IMR-90 (cell line): ENCODE data around the gene RBP5. TPM values are rescaled to one million over a fixed set of nuclear protein-coding genes. Genes with fewer than 3 reads are reported as not detected.

Source experiments
- ATAC-seq: fragments of 200-7000 bp; cut with Tn5 transposase; 2 replicates; pipeline ENCODE4 v1.9.1; 2020; ENCODE audit warnings: low read depth, mild to moderate bottlenecking, moderate library complexity
- BruUV-seq: library from RNA; stranded (reverse); fragments of 400-500 nt; replicated peaks from 2 replicates; lab custom pipeline; 2021; lab: Mats Ljungman, UMichigan
- CTCF ChIA-PET: fragments of 300-600 bp; formaldehyde crosslinking; extraction: SDS; loops from one replicate; lab custom pipeline; 2021; ENCODE audit warnings: antibody characterized with exemption; lab: Yijun Ruan, JAX
- POLR2A ChIA-PET: fragments of 300-600 bp; sonication (Branson Sonifier 250); formaldehyde crosslinking; loops from one replicate; lab custom pipeline; 2022; ENCODE audit warnings: antibody characterized with exemption; ENCODE audit not compliant: unreplicated experiment; lab: Charles Lee
- DNase-seq: peaks from one replicate; pipeline ENCODE4 v3.0.0; 2013
- H2AFZ ChIP-seq: replicated peaks from 2 replicates; pipeline ENCODE3; 2013; ENCODE audit warnings: low read length, mild to moderate bottlenecking; ENCODE audit not compliant: poor library complexity
- H2AK5ac ChIP-seq: 2 replicates; pipeline ENCODE4 v1.6.1; 2013; ENCODE audit warnings: low read depth, low read length, inconsistent platforms
- H2AK9ac ChIP-seq: replicated peaks from 2 replicates; pipeline ENCODE3; 2013; ENCODE audit warnings: mild to moderate bottlenecking, low read depth, low read length, moderate library complexity; ENCODE audit not compliant: poor library complexity
- H2BK120ac ChIP-seq: 2 replicates; pipeline ENCODE4 v1.6.1; 2013; ENCODE audit warnings: low read depth, low read length, inconsistent platforms
- H2BK15ac ChIP-seq: 3 replicates; pipeline ENCODE4 v1.6.1; 2013; ENCODE audit warnings: low read depth, low read length, inconsistent platforms
- H2BK20ac ChIP-seq: 2 replicates; pipeline ENCODE4 v1.6.1; 2013; ENCODE audit warnings: low read depth, mild to moderate bottlenecking, inconsistent platforms, low read length, moderate library complexity
- H2BK5ac ChIP-seq: 2 replicates; pipeline ENCODE4 v1.6.1; 2013; ENCODE audit warnings: mild to moderate bottlenecking, low read depth, low read length, inconsistent platforms; ENCODE audit not compliant: poor library complexity, severe bottlenecking
- H3K14ac ChIP-seq: replicated peaks from 2 replicates; pipeline ENCODE4 v1.6.1; 2013; ENCODE audit warnings: low read depth, low read length, inconsistent platforms
- H3K18ac ChIP-seq: 2 replicates; pipeline ENCODE4 v1.6.1; 2013; ENCODE audit warnings: low read depth, low read length, control low read depth
- H3K23ac ChIP-seq: 2 replicates; pipeline ENCODE4 v1.6.1; 2013; ENCODE audit warnings: low read depth, low read length, inconsistent platforms
- H3K27ac ChIP-seq: 2 replicates; pipeline ENCODE4 v1.5.1; 2013; ENCODE audit warnings: mild to moderate bottlenecking, control low read depth, low read length; ENCODE audit not compliant: insufficient read depth
- H3K27me3 ChIP-seq: 2 replicates; pipeline ENCODE4 v1.6.1; 2013; ENCODE audit warnings: low read length; ENCODE audit not compliant: control insufficient read depth, insufficient read depth
- H3K36me3 ChIP-seq: 2 replicates; pipeline ENCODE4 v1.6.1; 2013; ENCODE audit warnings: low read length, mixed read lengths; ENCODE audit not compliant: control insufficient read depth, insufficient read depth
- H3K4ac ChIP-seq: 2 replicates; pipeline ENCODE4 v1.6.1; 2013; ENCODE audit warnings: low read depth, low read length, inconsistent platforms
- H3K4me1 ChIP-seq: 2 replicates; pipeline ENCODE4 v1.6.1; 2013; ENCODE audit warnings: low read length, mixed read lengths; ENCODE audit not compliant: control insufficient read depth, insufficient read depth
- H3K4me2 ChIP-seq: 2 replicates; pipeline ENCODE4 v1.6.1; 2013; ENCODE audit warnings: low read depth, mild to moderate bottlenecking, control low read depth, low read length, moderate library complexity
- H3K4me3 ChIP-seq: 2 replicates; pipeline ENCODE4 v1.5.1; 2013; ENCODE audit warnings: low read depth, mild to moderate bottlenecking, control low read depth, low read length, moderate library complexity; ENCODE audit not compliant: insufficient read depth
- H3K56ac ChIP-seq: 2 replicates; pipeline ENCODE4 v1.6.1; 2013; ENCODE audit warnings: low read length, inconsistent platforms; ENCODE audit not compliant: insufficient read depth; ENCODE audit errors: extremely low read depth
- H3K79me1 ChIP-seq, 2 experiments: 2 replicates each; pipeline ENCODE4 v1.6.1; 2013; ENCODE audit warnings: low read length in 2 of 2, inconsistent platforms in 1 of 2, low read depth in 1 of 2
- H3K9ac ChIP-seq: 2 replicates; pipeline ENCODE4 v1.6.1; 2013; ENCODE audit warnings: low read depth, low read length, control low read depth
- H3K9me1 ChIP-seq: 2 replicates; pipeline ENCODE4 v1.6.1; 2013; ENCODE audit warnings: low read length, inconsistent platforms; ENCODE audit not compliant: insufficient read depth
- H3K9me3 ChIP-seq: 2 replicates; pipeline ENCODE4 v1.6.1; 2013; ENCODE audit warnings: low read length; ENCODE audit not compliant: control insufficient read depth, insufficient read depth
- H4K20me1 ChIP-seq: 2 replicates; pipeline ENCODE4 v1.6.1; 2013; ENCODE audit warnings: low read length, inconsistent platforms; ENCODE audit not compliant: insufficient read depth
- H4K5ac ChIP-seq: 2 replicates; pipeline ENCODE4 v1.6.1; 2013; ENCODE audit warnings: mild to moderate bottlenecking, low read depth, low read length, control low read depth
- H4K8ac ChIP-seq, 2 experiments: 2 replicates each; pipeline ENCODE4 v1.6.1; 2013; ENCODE audit warnings: low read depth in 2 of 2, low read length in 2 of 2, control low read depth in 1 of 2, inconsistent platforms in 1 of 2
- H4K91ac ChIP-seq: 2 replicates; pipeline ENCODE4 v1.6.1; 2013; ENCODE audit warnings: low read depth, low read length, inconsistent platforms; ENCODE audit not compliant: insufficient read depth
- BHLHE40 ChIP-seq: fragments of 150-350 bp; IDR thresholded peaks from 2 replicates; pipeline ENCODE4 v1.6.1; 2016; ENCODE audit warnings: mild to moderate bottlenecking, low read depth, low read length
- CEBPB ChIP-seq: IDR thresholded peaks from 2 replicates; pipeline ENCODE4 v1.6.1; 2012; ENCODE audit warnings: low read depth, low read length, improper control_type of control experiment
- CHD1 ChIP-seq: IDR thresholded peaks from 2 replicates; pipeline ENCODE4 v1.6.1; 2012; ENCODE audit warnings: low read depth, low read length, improper control_type of control experiment
- FOS ChIP-seq: fragments of 150-350 bp; IDR thresholded peaks from 2 replicates; pipeline ENCODE4 v1.6.1; 2016; ENCODE audit warnings: low read depth, low read length
- MAFK ChIP-seq: IDR thresholded peaks from 2 replicates; pipeline ENCODE4 v1.6.1; 2012; ENCODE audit warnings: low read depth, low read length, improper control_type of control experiment
- MAZ ChIP-seq: IDR thresholded peaks from 2 replicates; pipeline ENCODE4 v1.6.1; 2012; ENCODE audit warnings: low read depth, mild to moderate bottlenecking, low read length, improper control_type of control experiment, moderate library complexity, borderline replicate concordance
- MXI1 ChIP-seq: IDR thresholded peaks from 2 replicates; pipeline ENCODE4 v1.6.1; 2012; ENCODE audit warnings: low read depth, mild to moderate bottlenecking, low read length, moderate library complexity, borderline replicate concordance
- NFE2L2 ChIP-seq: fragments of 150-350 bp; IDR thresholded peaks from 2 replicates; pipeline ENCODE4 v1.6.1; 2016; ENCODE audit warnings: low read depth, mild to moderate bottlenecking, low read length
- POLR2A ChIP-seq: IDR thresholded peaks from 2 replicates; pipeline ENCODE4 v1.6.1; 2012; ENCODE audit warnings: mild to moderate bottlenecking, low read depth, low read length
- RAD21 ChIP-seq: IDR thresholded peaks from 2 replicates; pipeline ENCODE4 v1.6.1; 2012; ENCODE audit warnings: low read length, improper control_type of control experiment
- RCOR1 ChIP-seq: IDR thresholded peaks from 2 replicates; pipeline ENCODE4 v1.6.1; 2012; ENCODE audit warnings: mild to moderate bottlenecking, low read length, improper control_type of control experiment; ENCODE audit not compliant: insufficient replicate concordance
- RFX5 ChIP-seq: IDR thresholded peaks from 2 replicates; pipeline ENCODE4 v1.8.0; 2012; ENCODE audit warnings: low read depth, mild to moderate bottlenecking, low read length, moderate library complexity
- SMC3 ChIP-seq: fragments of 150-350 bp; IDR thresholded peaks from 2 replicates; pipeline ENCODE4 v1.6.1; 2016; ENCODE audit warnings: low read depth, mild to moderate bottlenecking, antibody characterized with exemption, low read length, moderate library complexity
- WGBS, 2 experiments: methylation state at CpG; one replicate each; pipeline versions ENCODE4 v1.1.5 to v1.1.7; 2013; ENCODE audit warnings: missing lambda C conversion rate in 2 of 2; ENCODE audit not compliant: insufficient read length in 1 of 2; ENCODE audit errors: extremely low coverage in 2 of 2; 5-methylcytosine and 5-hydroxymethylcytosine counted together
- dilution Hi-C: fragments of 300-500 bp; cut with HindIII; formaldehyde crosslinking; loops from one replicate; pipeline ENCODE4 v1.14.3; 2018; ENCODE audit warnings: low sequenced_read_pairs; ENCODE audit not compliant: unreplicated experiment
- in situ Hi-C: fragments of 300-500 bp; cut with MboI; formaldehyde crosslinking; loops from 3 replicates; pipeline ENCODE4 v1.14.3; 2019; ENCODE audit warnings: low sequenced_read_pairs, inconsistent platforms, mixed read lengths
- intact Hi-C: fragments of 100-400 bp; cut with micrococcal nuclease; formaldehyde crosslinking; loops from 2 replicates; pipeline ENCODE4 v1.10.0; 2022
- polyA plus RNA-seq, 3 experiments: library from polyadenylated mRNA; depleted of rRNA; stranded (reverse); fragments of >200 nt; gene quantifications; 2 replicates each; pipeline ENCODE4 v1.2.3, GENCODE V29; 2012; ENCODE audit warnings: low replicate concordance in 1 of 3
- total RNA-seq: library from RNA; depleted of rRNA; stranded (reverse); fragments of >200 nt; gene quantifications from 2 replicates; pipeline ENCODE4 v1.2.3, GENCODE V29; 2012
- TF ChIP-seq, protein P1 (sequence below): fragments of 150-350 bp; IDR thresholded peaks from 2 replicates; pipeline ENCODE4 v1.6.1; 2016; ENCODE audit warnings: low read depth, mild to moderate bottlenecking, low read length, moderate library complexity, borderline replicate concordance
- TF ChIP-seq, protein P2 (sequence below): fragments of 150-350 bp; IDR thresholded peaks from 2 replicates; pipeline ENCODE4 v1.6.1; 2017; ENCODE audit warnings: mild to moderate bottlenecking, antibody characterized with exemption, low read length, low read depth
- TF ChIP-seq, protein P3 (sequence below): conservative IDR thresholded peaks from 2 replicates; pipeline ENCODE4 v1.5.1; 2012; ENCODE audit warnings: mild to moderate bottlenecking, low read depth, low read length, improper control_type of control experiment

RBP5 gene
- total and polyA plus RNA-seq, 2 of the 4 experiments (the other 2 are of a cell fraction), result 0.15 TPM; not detected in 1

DNA sequence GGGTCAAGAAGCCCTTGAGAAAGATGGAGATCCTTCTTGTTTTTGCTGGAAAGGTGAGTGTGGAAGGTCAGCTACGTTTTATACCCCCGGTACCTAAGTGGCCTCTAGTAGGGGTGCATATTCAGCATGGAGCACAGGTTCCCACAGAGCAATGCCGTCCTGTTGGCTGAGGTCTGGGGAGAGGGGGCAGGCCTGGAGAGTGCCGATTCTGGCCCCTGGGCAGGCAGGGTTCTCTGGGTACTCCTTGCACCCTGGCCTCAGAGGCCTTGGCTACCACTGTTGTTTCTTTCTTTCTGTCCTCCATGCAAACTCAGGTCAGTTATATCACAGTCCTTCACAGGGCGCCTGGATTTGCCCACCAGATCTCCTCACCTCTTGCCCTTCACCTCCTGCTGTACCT, 8.5 kb downstream of the RBP5 start:
- Histone ChIP-seq H3K36me3 (peaks cover 33% of the 10 kb centered on the region), H2BK15ac (no peak overlapping the region), H3K4ac (no peak overlapping the region), H3K4me3 (no peak overlapping the region), H3K14ac (no peak overlapping the region), H2AK9ac (no peak overlapping the region), H3K27ac (no peak overlapping the region), H3K79me1 (no peaks in the 10 kb centered on the region), H3K9me1 (no peaks in the 10 kb centered on the region), H2BK20ac (no peak overlapping the region), H4K91ac (no peak overlapping the region), H3K4me1 (no peaks in the 10 kb centered on the region), H4K20me1 (no peaks in the 10 kb centered on the region), H3K4me2 (no peak overlapping the region), H4K8ac (no peak overlapping the region), H3K56ac (no peak overlapping the region), H3K27me3 (no peaks in the 10 kb centered on the region), H2AFZ (no peak overlapping the region), H3K9ac (no peak overlapping the region), H3K23ac (no peak overlapping the region), H3K18ac (no peak overlapping the region), H2BK5ac (no peak overlapping the region), H2BK120ac (no peak overlapping the region), H4K5ac (no peak overlapping the region), H2AK5ac (no peak overlapping the region), H3K9me3 (no peaks in the 10 kb centered on the region)
- TF ChIP-seq FOS (no peak), POLR2A (no peak), NFE2L2 (no peak), MAZ (no peak), RFX5 (no peak), RAD21 (no peak), CEBPB (no peak), SMC3 (no peak), RCOR1 (no peak), BHLHE40 (no peak), CHD1 (no peak), MAFK (no peak), MXI1 (no peak)
- TF ChIP-seq, protein P1, sequence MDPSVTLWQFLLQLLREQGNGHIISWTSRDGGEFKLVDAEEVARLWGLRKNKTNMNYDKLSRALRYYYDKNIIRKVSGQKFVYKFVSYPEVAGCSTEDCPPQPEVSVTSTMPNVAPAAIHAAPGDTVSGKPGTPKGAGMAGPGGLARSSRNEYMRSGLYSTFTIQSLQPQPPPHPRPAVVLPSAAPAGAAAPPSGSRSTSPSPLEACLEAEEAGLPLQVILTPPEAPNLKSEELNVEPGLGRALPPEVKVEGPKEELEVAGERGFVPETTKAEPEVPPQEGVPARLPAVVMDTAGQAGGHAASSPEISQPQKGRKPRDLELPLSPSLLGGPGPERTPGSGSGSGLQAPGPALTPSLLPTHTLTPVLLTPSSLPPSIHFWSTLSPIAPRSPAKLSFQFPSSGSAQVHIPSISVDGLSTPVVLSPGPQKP, result no peak
- TF ChIP-seq, protein P2, sequence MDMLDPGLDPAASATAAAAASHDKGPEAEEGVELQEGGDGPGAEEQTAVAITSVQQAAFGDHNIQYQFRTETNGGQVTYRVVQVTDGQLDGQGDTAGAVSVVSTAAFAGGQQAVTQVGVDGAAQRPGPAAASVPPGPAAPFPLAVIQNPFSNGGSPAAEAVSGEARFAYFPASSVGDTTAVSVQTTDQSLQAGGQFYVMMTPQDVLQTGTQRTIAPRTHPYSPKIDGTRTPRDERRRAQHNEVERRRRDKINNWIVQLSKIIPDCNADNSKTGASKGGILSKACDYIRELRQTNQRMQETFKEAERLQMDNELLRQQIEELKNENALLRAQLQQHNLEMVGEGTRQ, result no peak
- TF ChIP-seq, protein P3, sequence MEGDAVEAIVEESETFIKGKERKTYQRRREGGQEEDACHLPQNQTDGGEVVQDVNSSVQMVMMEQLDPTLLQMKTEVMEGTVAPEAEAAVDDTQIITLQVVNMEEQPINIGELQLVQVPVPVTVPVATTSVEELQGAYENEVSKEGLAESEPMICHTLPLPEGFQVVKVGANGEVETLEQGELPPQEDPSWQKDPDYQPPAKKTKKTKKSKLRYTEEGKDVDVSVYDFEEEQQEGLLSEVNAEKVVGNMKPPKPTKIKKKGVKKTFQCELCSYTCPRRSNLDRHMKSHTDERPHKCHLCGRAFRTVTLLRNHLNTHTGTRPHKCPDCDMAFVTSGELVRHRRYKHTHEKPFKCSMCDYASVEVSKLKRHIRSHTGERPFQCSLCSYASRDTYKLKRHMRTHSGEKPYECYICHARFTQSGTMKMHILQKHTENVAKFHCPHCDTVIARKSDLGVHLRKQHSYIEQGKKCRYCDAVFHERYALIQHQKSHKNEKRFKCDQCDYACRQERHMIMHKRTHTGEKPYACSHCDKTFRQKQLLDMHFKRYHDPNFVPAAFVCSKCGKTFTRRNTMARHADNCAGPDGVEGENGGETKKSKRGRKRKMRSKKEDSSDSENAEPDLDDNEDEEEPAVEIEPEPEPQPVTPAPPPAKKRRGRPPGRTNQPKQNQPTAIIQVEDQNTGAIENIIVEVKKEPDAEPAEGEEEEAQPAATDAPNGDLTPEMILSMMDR, result no peak
- intact Hi-C loops (no loop called here), in situ Hi-C loops (no loop called here), dilution Hi-C loops (no loop called here)
- BruUV-seq, result no TSS peak
- 60% methylated on average over 1 of the region's 5 CpGs; no CpG with 5 or more reads in 1 of the 2 experiments for WGBS, 2 experiments
- ATAC-seq (no peak), DNase-seq (no peak)
- CTCF ChIA-PET, result no interaction called here
- POLR2A ChIA-PET, result no interaction called here
